ENCODE measurements around the gene UNC79.

DNA sequence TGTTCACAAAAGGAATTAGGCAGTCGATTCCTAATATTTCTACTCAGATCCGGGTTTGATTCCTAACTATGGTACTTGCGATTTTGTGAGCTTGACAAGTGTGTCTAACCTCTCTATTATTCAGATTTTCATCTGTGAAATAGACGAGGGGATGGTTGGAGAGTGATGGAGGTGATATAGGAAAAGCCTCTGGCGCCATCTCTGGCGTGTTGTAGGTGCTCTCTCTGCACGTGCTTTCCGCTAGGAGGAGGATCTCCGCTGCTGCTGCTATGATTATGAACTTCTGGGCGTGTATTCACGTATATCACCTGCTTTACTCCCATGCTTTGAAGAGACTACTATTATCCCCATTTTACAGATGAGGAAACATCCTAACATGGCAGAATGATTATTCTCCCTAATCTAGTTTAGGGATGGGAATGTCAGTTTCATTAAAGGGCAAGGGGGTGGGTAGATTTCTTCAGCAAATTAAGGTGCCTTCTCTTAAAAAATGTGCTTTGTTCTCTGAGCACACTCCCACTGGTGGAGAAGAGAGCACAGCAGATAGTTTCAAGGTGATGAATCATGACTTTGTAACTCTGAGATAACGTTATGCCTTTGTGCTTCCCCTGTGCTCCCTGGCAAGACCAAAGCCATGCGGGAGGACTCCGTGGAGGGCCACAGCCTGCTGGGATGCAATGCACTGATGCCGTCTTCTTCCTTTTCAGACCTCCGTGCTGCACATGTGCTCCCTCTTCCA, 260.5 kb downstream of the UNC79 start:
- TF ChIP-seq, protein P1, sequence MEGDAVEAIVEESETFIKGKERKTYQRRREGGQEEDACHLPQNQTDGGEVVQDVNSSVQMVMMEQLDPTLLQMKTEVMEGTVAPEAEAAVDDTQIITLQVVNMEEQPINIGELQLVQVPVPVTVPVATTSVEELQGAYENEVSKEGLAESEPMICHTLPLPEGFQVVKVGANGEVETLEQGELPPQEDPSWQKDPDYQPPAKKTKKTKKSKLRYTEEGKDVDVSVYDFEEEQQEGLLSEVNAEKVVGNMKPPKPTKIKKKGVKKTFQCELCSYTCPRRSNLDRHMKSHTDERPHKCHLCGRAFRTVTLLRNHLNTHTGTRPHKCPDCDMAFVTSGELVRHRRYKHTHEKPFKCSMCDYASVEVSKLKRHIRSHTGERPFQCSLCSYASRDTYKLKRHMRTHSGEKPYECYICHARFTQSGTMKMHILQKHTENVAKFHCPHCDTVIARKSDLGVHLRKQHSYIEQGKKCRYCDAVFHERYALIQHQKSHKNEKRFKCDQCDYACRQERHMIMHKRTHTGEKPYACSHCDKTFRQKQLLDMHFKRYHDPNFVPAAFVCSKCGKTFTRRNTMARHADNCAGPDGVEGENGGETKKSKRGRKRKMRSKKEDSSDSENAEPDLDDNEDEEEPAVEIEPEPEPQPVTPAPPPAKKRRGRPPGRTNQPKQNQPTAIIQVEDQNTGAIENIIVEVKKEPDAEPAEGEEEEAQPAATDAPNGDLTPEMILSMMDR (IDR thresholded peaks at IDR 0.05): no peak
- TF ChIP-seq POLR2A (IDR thresholded peaks at IDR 0.05): no peak

All from thyroid gland (tissue), 4 donors.